ENCODE results near the gene PDK2. TPM values are rescaled to one million over a fixed set of nuclear protein-coding genes. Genes with fewer than 3 reads are reported as not detected.

PDK2 gene
- total and polyA plus RNA-seq, 9 of the 15 experiments (the other 6 are each of a cell fraction or from before 2014, with no cell fraction given): 0.03 to 2.5 (median 1.4) TPM

DNA sequence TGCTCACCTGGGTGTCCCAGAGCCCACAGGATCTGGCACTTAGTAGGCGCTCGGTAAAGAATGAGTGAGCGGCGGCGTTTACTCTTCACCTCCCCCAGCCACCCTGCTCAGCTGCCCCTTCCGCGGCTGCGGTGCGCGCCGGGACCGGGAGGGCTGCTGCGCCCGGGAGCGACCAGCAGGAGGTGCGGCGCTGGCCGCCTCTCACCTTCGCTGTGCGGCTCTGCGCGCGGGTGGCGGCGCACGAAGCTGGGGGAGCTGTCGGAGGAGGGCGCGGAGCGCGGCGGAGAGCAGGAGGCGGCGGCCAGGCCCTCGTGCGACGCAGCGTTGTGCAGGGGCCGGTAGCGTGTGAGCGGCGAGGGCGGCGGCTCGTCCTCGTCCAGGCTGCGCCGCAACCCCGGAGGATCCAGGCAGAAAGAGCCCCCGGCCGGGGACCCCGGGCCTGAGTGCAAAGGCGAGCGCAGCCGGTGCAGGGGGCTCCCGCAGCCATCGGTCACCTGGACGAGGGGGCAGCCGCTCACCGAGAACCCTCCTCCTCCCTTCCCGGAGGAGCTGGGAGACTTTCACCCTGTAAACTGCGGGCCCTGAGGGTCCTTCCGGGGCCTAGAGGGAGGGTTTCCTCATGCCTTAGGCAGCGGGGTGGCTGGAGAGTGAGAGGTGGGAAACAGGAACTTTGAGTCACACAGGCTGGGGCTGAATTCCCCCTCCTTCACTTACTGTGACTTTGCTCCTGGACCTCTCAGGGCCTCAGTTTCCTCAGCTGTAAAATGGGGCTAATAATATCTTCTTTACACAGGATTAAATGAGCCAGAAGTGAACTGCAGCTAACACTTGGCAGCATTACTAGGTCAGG is 22.3 kb downstream of the PDK2 start (continued):
- no peak for TF ChIP-seq NELFE (IDR thresholded peaks at IDR 0.05; ENCODE audit: insufficient read depth, insufficient read length)
- no peak for TF ChIP-seq YBX1 (IDR thresholded peaks at IDR 0.05)
- TF ChIP-seq NONO (IDR thresholded peaks at IDR 0.05; ENCODE audit: low read depth in 2 of 2, low read length in 1 of 2): peak in 1 of 2 experiments; percentile 41; a peak in 1 of 4 replicates
- TF ChIP-seq NFXL1 (CRISPR knock-in tag; IDR thresholded peaks at IDR 0.05): no peak
- TF ChIP-seq, protein P1, sequence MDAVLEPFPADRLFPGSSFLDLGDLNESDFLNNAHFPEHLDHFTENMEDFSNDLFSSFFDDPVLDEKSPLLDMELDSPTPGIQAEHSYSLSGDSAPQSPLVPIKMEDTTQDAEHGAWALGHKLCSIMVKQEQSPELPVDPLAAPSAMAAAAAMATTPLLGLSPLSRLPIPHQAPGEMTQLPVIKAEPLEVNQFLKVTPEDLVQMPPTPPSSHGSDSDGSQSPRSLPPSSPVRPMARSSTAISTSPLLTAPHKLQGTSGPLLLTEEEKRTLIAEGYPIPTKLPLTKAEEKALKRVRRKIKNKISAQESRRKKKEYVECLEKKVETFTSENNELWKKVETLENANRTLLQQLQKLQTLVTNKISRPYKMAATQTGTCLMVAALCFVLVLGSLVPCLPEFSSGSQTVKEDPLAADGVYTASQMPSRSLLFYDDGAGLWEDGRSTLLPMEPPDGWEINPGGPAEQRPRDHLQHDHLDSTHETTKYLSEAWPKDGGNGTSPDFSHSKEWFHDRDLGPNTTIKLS (IDR thresholded peaks at IDR 0.05; ENCODE audit: borderline replicate concordance, low read depth): no peak
- no peak for TF ChIP-seq C11orf30 (IDR thresholded peaks at IDR 0.05; ENCODE audit: low read depth)
- no peak for TF ChIP-seq HCFC1 (IDR thresholded peaks at IDR 0.05; ENCODE audit: low read depth, low read length)
- no peak for TF ChIP-seq ATF1 (CRISPR knock-in tag; IDR thresholded peaks at IDR 0.05)
- TF ChIP-seq ATF1 (tag; IDR thresholded peaks at IDR 0.05): peak; percentile 29; the same call in 1 of the 2 replicates
- TF ChIP-seq, protein P2, sequence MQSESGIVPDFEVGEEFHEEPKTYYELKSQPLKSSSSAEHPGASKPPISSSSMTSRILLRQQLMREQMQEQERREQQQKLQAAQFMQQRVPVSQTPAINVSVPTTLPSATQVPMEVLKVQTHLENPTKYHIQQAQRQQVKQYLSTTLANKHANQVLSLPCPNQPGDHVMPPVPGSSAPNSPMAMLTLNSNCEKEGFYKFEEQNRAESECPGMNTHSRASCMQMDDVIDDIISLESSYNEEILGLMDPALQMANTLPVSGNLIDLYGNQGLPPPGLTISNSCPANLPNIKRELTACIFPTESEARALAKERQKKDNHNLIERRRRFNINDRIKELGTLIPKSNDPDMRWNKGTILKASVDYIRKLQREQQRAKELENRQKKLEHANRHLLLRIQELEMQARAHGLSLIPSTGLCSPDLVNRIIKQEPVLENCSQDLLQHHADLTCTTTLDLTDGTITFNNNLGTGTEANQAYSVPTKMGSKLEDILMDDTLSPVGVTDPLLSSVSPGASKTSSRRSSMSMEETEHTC (IDR thresholded peaks at IDR 0.05): no peak
- TF ChIP-seq, protein P3, sequence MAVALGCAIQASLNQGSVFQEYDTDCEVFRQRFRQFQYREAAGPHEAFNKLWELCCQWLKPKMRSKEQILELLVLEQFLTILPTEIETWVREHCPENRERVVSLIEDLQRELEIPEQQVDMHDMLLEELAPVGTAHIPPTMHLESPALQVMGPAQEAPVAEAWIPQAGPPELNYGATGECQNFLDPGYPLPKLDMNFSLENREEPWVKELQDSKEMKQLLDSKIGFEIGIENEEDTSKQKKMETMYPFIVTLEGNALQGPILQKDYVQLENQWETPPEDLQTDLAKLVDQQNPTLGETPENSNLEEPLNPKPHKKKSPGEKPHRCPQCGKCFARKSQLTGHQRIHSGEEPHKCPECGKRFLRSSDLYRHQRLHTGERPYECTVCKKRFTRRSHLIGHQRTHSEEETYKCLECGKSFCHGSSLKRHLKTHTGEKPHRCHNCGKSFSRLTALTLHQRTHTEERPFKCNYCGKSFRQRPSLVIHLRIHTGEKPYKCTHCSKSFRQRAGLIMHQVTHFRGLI (CRISPR knock-in tag; IDR thresholded peaks at IDR 0.05): no peak
- TF ChIP-seq, protein P4, sequence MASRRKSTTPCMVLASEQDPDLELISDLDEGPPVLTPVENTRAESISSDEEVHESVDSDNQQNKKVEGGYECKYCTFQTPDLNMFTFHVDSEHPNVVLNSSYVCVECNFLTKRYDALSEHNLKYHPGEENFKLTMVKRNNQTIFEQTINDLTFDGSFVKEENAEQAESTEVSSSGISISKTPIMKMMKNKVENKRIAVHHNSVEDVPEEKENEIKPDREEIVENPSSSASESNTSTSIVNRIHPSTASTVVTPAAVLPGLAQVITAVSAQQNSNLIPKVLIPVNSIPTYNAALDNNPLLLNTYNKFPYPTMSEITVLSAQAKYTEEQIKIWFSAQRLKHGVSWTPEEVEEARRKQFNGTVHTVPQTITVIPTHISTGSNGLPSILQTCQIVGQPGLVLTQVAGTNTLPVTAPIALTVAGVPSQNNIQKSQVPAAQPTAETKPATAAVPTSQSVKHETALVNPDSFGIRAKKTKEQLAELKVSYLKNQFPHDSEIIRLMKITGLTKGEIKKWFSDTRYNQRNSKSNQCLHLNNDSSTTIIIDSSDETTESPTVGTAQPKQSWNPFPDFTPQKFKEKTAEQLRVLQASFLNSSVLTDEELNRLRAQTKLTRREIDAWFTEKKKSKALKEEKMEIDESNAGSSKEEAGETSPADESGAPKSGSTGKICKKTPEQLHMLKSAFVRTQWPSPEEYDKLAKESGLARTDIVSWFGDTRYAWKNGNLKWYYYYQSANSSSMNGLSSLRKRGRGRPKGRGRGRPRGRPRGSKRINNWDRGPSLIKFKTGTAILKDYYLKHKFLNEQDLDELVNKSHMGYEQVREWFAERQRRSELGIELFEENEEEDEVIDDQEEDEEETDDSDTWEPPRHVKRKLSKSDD (conservative IDR thresholded peaks at IDR 0.05; ENCODE audit: low read length): no peak
- TF ChIP-seq ZNF217 (CRISPR knock-in tag; IDR thresholded peaks at IDR 0.05): no peak
- TF ChIP-seq, protein P5, sequence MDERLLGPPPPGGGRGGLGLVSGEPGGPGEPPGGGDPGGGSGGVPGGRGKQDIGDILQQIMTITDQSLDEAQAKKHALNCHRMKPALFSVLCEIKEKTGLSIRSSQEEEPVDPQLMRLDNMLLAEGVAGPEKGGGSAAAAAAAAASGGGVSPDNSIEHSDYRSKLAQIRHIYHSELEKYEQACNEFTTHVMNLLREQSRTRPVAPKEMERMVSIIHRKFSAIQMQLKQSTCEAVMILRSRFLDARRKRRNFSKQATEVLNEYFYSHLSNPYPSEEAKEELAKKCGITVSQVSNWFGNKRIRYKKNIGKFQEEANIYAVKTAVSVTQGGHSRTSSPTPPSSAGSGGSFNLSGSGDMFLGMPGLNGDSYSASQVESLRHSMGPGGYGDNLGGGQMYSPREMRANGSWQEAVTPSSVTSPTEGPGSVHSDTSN (CRISPR knock-in tag; IDR thresholded peaks at IDR 0.05; ENCODE audit: low read depth): no peak
- TF ChIP-seq, protein P5 (tag; conservative IDR thresholded peaks at IDR 0.05; ENCODE audit: low read depth): no peak
- TF ChIP-seq JUN (IDR thresholded peaks at IDR 0.05; ENCODE audit: borderline replicate concordance, low read depth, low read length): no peak
- no peak for TF ChIP-seq JUN (CRISPR knock-in tag; IDR thresholded peaks at IDR 0.05; ENCODE audit: borderline replicate concordance)
- TF ChIP-seq ELF1 (tag; IDR thresholded peaks at IDR 0.05): no peak
- TF ChIP-seq ZNF133 (CRISPR knock-in tag; IDR thresholded peaks at IDR 0.05): no peak

Data from K562 (cell line).